Activated CD4-positive, alpha-beta memory T cell treated with anti-CD3 and anti-CD28 coated beads, Interleukin-2, amount 10 ng/mL, durations not matched to agents 7 days and 5 days (primary cell): Measurements from ENCODE around the gene ARHGAP6. TPM values are rescaled to one million over a fixed set of nuclear protein-coding genes. Genes with fewer than 3 reads are reported as not detected.

ENCODE experiments used
- CTCF ChIA-PET: fragments of 350-600 bp; sonication (Branson Sonifier 250); formaldehyde crosslinking; loops from one replicate; lab custom pipeline; 2021; ENCODE audit warnings: antibody characterized with exemption, inconsistent platforms; lab: Charles Lee
- POLR2A ChIA-PET: fragments of 350-600 bp; sonication (Branson Sonifier 250); formaldehyde crosslinking; loops from one replicate; lab custom pipeline; 2021; ENCODE audit warnings: antibody characterized with exemption; lab: Charles Lee
- DNase-seq: peaks from one replicate; pipeline ENCODE4 v3.0.0-alpha.2; 2020
- H3K27ac Mint-ChIP-seq: one replicate; pipeline ENCODE4 v1.8.0; 2021; ENCODE audit warnings: mild to moderate bottlenecking, mixed read lengths
- H3K27me3 Mint-ChIP-seq: one replicate; pipeline ENCODE4 v1.8.0; 2021; ENCODE audit warnings: mixed read lengths
- H3K36me3 Mint-ChIP-seq: one replicate; pipeline ENCODE4 v1.8.0; 2021; ENCODE audit warnings: low read depth, mixed read lengths
- H3K4me1 Mint-ChIP-seq: one replicate; pipeline ENCODE4 v1.8.0; 2021; ENCODE audit warnings: mixed read lengths
- H3K4me3 Mint-ChIP-seq: one replicate; pipeline ENCODE4 v1.8.0; 2021; ENCODE audit warnings: mild to moderate bottlenecking, mixed read lengths
- H3K9me3 Mint-ChIP-seq: one replicate; pipeline ENCODE4 v1.8.0; 2021; ENCODE audit warnings: mixed read lengths
- total RNA-seq, 2 experiments: library from RNA; stranded (reverse); gene quantifications; one replicate each; pipeline ENCODE4 v1.2.3, GENCODE V29; 2021

ARHGAP6 gene
- total RNA-seq, result not detected

DNA sequence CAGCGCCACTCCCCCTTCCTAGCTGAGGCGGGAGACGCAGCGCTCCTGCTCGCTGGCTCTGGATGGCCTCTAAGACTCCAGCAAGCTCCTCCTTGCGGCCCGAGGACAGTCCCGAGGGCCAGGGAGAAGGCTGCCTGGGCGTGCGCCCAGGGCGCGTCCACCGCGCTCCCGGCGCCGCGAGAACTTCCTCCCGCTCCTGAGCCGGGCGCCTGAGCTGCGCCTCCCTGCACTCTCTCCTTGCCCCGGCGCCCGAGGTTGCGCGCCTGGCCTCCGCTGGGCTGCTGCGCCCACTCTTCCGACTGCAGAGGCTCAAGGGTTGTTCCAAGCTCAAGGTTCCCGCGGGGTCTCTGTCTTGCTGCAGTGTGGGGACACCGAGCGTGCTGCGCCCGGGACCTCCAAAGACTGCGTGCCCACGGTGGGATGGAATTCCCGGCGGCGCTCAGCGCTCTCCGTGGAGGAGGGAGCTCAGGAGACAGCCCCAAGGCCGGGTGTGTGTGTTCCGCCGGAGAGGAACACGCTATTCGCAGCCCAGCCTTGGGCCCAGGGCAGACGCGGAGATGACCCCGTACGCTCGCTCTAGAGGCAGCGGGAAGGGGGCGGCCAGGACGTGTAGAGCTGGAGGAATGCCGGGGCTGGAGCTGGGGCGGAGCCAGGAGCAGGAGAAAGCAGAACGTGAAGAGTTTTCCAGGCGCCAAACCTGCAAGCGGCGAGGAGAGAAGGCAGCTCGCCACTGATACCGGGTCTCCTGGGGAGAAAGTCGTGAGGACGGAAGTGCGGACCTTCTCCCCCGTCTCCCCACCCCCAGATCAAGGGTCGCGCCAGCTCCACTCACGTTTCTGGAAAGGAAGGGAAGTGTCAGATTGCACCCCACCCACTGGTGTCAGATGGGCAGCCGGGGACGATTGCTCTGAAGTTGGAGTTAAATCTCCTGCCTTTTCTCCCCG, at the start of gene ARHGAP6:
Gene ARHGAP6, minus strand, starts transcription at position 753 of the 944 bp plus-strand sequence. CDS start 1,092 bp downstream, outside the sequence.
- POLR2A ChIA-PET, result interaction anchor here (0.5 kb wide), 1 partner anchor 95 kb away, joined by 3 read pairs; no protein-coding TSS in a partner anchor
- no peaks in the 10 kb centered on the region for H3K9me3 Mint-ChIP-seq
- no peak within 1 kb of the TSS for H3K4me3 Mint-ChIP-seq
- H3K4me1 Mint-ChIP-seq, result peaks cover 3% of the 10 kb centered on the region
- H3K36me3 Mint-ChIP-seq, result no peaks in the 10 kb centered on the region
- H3K27me3 Mint-ChIP-seq, result peaks cover 54% of the 10 kb centered on the region
- DNase-seq, result no peak
- CTCF ChIA-PET, result interaction anchor here (1.3 kb wide), 1 partner anchor 109 kb away, joined by 3 read pairs; no protein-coding TSS in a partner anchor
- no peak within 1 kb of the TSS for H3K27ac Mint-ChIP-seq

DNA sequence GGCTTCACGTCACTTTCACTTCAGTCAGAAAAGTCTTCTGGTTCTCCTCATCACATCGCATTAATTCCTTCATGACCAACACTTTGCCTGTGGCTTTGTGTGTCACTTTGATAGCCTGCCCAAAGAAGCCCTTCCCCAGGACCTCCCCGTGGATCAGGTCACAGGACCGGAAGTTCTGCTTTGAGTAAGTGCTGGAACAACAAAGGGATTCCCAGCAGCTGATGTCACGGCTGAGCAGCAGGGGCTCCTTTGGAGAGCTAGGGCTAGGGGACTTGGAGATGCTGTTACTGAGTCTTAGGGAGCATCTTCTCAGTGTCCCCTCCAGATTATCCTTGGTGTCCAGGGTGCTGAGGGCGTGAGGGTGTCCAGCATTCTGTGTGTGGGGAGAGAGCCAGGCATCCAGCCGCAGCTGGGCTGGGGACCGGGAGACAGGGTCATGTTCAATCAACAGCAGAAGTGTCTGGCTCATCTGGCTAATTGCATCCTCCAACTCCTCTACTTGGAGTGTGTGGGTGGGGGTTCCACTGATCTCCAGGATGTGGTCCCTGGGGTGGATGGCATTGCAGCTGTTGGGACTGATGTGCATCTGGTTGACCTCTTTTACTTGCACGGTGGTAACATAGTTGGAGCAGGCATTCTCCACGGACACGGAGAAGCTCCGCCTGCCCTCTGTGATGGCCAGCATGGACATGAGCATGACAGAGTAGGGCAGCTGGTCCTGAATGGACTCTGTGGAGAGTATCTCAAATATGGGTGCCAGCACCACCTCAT, 39.2 kb upstream of the ARHGAP6 start:
- POLR2A ChIA-PET, result no interaction called here
- Mint-ChIP-seq H3K27me3 (no peaks in the 10 kb centered on the region), H3K4me3 (no peak overlapping the region), H3K9me3 (no peaks in the 10 kb centered on the region), H3K4me1 (no peaks in the 10 kb centered on the region), H3K27ac (no peak overlapping the region), H3K36me3 (no peaks in the 10 kb centered on the region)
- CTCF ChIA-PET, result no interaction called here
- DNase-seq, result no peak

DNA sequence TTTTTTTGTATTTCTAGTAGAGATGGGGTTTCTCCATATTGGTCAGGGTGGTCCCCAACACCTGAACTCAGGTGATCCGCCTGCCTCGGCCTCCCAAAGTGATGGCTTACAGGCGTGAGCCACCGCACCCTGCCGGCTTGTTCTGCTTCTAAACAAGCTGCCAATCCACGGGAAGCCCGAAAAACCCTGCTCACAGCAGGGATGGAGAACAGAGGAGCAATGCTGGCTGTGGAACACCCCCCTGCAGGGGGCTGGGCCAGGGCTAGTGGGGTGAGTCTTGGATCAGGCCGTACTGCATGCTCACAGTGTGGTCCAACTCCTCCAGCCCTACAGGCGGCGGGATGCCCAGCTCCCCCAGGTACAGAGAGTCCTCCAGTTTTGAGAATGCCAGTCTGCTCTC, 38.1 kb upstream of the ARHGAP6 start:
- no peaks in the 10 kb centered on the region for H3K4me1 Mint-ChIP-seq
- CTCF ChIA-PET, result no interaction called here
- POLR2A ChIA-PET, result no interaction called here

GRCh38 chrX:11702965-11703631, 37.4 kb upstream of the ARHGAP6 start:
- no peak overlapping the region for H3K27ac Mint-ChIP-seq
- CTCF ChIA-PET, result no interaction called here
- H3K36me3 Mint-ChIP-seq, result no peaks in the 10 kb centered on the region
- POLR2A ChIA-PET, result no interaction called here
- H3K4me3 Mint-ChIP-seq, result no peak overlapping the region
- no peaks in the 10 kb centered on the region for H3K9me3 Mint-ChIP-seq
- no peaks in the 10 kb centered on the region for H3K4me1 Mint-ChIP-seq
- no peak for DNase-seq
- no peaks in the 10 kb centered on the region for H3K27me3 Mint-ChIP-seq

More for the DNA sequence above, 38.1 kb upstream of the ARHGAP6 start:
- H3K27ac Mint-ChIP-seq, result no peak overlapping the region
- H3K4me3 Mint-ChIP-seq, result no peak overlapping the region
- no peaks in the 10 kb centered on the region for H3K9me3 Mint-ChIP-seq
- H3K27me3 Mint-ChIP-seq, result no peaks in the 10 kb centered on the region
- no peaks in the 10 kb centered on the region for H3K36me3 Mint-ChIP-seq
- no peak for DNase-seq

DNA sequence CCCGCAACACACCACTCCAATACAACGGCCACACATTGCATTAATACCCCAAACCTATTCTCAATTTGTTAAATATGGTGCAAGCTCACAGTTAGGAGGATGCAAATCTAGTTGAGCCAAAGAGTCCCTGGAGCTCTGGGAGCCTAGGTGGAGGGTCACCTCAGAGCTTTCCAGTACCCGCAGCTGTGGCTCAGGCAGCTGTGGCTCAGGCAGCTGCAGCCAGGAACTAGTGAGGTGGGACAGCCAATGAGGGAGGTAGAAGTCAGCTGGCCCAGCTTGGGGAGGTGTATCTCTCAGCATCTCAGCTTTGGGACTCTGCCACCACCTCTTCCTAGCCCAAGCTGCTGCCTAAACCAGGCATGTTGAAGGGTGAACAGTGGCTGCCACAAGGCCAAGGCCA, 36.7 kb upstream of the ARHGAP6 start:
- CTCF ChIA-PET, result no interaction called here
- POLR2A ChIA-PET, result no interaction called here
- no peaks in the 10 kb centered on the region for H3K36me3 Mint-ChIP-seq
- H3K9me3 Mint-ChIP-seq, result no peaks in the 10 kb centered on the region
- no peaks in the 10 kb centered on the region for H3K4me1 Mint-ChIP-seq
- no peaks in the 10 kb centered on the region for H3K27me3 Mint-ChIP-seq
- no peak for DNase-seq
- H3K27ac Mint-ChIP-seq, result no peak overlapping the region
- no peak overlapping the region for H3K4me3 Mint-ChIP-seq

DNA sequence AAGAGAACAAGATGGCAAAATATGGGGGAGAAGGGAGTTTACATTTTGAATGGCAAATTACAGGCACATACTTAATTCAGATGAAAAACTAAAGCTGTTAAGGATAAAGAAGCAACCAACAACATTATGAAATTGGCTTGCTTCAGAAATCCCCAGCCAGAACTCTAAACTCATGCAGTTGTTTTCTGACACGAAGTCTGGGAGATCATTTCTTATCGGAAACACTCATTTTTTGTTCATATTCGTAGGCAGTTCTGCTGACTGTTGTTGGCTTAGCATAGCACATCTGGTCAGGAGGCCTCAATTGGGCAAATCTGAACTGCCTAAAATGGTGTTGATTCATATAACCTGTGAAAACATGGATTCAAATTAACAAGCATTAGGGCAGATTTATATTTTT, 33.0 kb upstream of the ARHGAP6 start:
- H3K4me3 Mint-ChIP-seq, result no peak overlapping the region
- no peaks in the 10 kb centered on the region for H3K36me3 Mint-ChIP-seq
- H3K9me3 Mint-ChIP-seq, result no peaks in the 10 kb centered on the region

GRCh38 chrX:11688201-11688600, 22.5 kb upstream of the ARHGAP6 start:
- CTCF ChIA-PET, result no interaction called here
- Mint-ChIP-seq H3K27me3 (peaks cover 6% of the 10 kb centered on the region), H3K4me1 (no peaks in the 10 kb centered on the region)

More for the DNA sequence above, 33.0 kb upstream of the ARHGAP6 start:
- Mint-ChIP-seq H3K4me1 (no peaks in the 10 kb centered on the region), H3K27ac (no peak overlapping the region), H3K27me3 (peaks cover 2% of the 10 kb centered on the region)
- CTCF ChIA-PET, result no interaction called here
- POLR2A ChIA-PET, result no interaction called here
- DNase-seq, result no peak

DNA sequence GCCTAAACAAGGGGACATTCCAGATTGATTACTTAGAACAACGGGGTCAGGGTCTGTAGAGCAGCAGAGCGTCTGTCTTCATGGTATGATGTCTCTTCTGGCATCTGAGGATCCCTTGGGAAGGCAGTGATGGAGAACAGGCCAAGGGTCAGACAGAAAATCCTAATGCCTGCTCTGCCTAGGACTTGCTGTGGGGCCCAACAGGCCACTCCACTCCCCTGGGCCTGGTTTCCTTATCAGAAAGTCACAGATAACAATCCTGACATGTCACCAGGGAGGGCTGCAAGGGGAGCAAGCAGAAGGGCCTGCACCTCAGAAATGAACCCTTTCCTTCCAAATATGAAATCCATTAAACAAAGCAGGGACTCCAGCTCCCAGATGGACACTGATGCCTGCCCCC, 21.4 kb upstream of the ARHGAP6 start:
- DNase-seq, result no peak
- H3K4me1 Mint-ChIP-seq, result no peaks in the 10 kb centered on the region
- H3K27ac Mint-ChIP-seq, result no peak overlapping the region
- H3K36me3 Mint-ChIP-seq, result no peaks in the 10 kb centered on the region
- no peak overlapping the region for H3K4me3 Mint-ChIP-seq
- ChIA-PET CTCF (no interaction called here), POLR2A (no interaction called here)
- H3K27me3 Mint-ChIP-seq, result peaks cover 2% of the 10 kb centered on the region
- H3K9me3 Mint-ChIP-seq, result no peaks in the 10 kb centered on the region

More at GRCh38 chrX:11688201-11688600, 22.5 kb upstream of the ARHGAP6 start:
- H3K27ac Mint-ChIP-seq, result no peak overlapping the region
- no peaks in the 10 kb centered on the region for H3K9me3 Mint-ChIP-seq
- POLR2A ChIA-PET, result no interaction called here
- DNase-seq, result no peak
- H3K4me3 Mint-ChIP-seq, result no peak overlapping the region
- no peaks in the 10 kb centered on the region for H3K36me3 Mint-ChIP-seq

GRCh38 chrX:11683057-11683456, 17.3 kb upstream of the ARHGAP6 start:
- no peaks in the 10 kb centered on the region for H3K4me1 Mint-ChIP-seq
- DNase-seq, result no peak
- no peak overlapping the region for H3K27ac Mint-ChIP-seq
- H3K27me3 Mint-ChIP-seq, result no peaks in the 10 kb centered on the region
- no peaks in the 10 kb centered on the region for H3K36me3 Mint-ChIP-seq
- ChIA-PET POLR2A (no interaction called here), CTCF (no interaction called here)
- no peaks in the 10 kb centered on the region for H3K9me3 Mint-ChIP-seq
- H3K4me3 Mint-ChIP-seq, result no peak overlapping the region

DNA sequence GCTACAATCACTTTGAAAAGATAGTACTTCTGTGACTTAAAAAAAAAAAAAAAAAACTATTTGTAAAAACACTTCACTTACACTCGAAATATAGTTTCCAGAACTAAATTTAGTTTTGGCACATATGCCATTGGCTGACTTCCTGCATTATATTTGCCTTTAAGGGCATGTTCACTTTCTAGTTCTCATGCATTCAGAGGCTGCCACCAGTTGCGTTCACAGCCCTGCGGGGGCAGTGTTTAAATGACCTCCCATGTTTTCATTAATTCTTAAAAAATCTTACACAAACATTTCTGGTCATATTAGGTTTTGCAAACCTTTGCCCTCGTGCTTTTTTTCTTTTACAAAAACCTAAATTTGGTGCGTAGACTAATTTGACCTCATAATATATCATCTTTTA, 12.4 kb upstream of the ARHGAP6 start:
- no peak overlapping the region for H3K27ac Mint-ChIP-seq
- POLR2A ChIA-PET, result no interaction called here
- H3K4me3 Mint-ChIP-seq, result no peak overlapping the region
- H3K36me3 Mint-ChIP-seq, result no peaks in the 10 kb centered on the region
- no peak for DNase-seq
- no peaks in the 10 kb centered on the region for H3K4me1 Mint-ChIP-seq
- CTCF ChIA-PET, result no interaction called here
- peaks cover under 1% of the 10 kb centered on the region for H3K27me3 Mint-ChIP-seq
- no peaks in the 10 kb centered on the region for H3K9me3 Mint-ChIP-seq

DNA sequence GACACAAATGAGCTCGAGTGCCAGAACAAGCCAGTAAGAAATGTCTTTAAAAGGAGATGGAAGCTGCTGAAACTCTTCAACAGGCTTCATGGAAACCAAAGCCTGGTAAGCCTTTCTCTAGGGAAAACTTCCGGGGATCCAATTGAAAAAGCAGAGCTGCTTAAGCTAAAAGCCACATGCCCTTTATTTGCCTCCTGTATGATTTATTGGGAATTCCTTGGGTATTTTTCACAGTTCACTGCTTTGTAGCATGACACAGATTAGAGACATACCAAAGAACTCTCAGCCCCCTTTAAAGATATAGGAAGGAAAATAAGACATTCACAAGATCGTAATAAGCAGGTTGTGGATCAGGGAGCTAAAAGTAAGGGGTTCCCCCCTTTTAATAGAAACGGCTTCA, 6.5 kb upstream of the ARHGAP6 start:
- ChIA-PET CTCF (no interaction called here), POLR2A (no interaction called here)
- Mint-ChIP-seq H3K27me3 (peaks cover 26% of the 10 kb centered on the region), H3K27ac (no peak overlapping the region), H3K4me3 (no peak overlapping the region), H3K36me3 (no peaks in the 10 kb centered on the region), H3K9me3 (no peaks in the 10 kb centered on the region), H3K4me1 (no peaks in the 10 kb centered on the region)
- no peak for DNase-seq

GRCh38 chrX:11670316-11670715, 4.6 kb upstream of the ARHGAP6 start:
- Mint-ChIP-seq H3K27me3 (peaks cover 42% of the 10 kb centered on the region), H3K9me3 (no peaks in the 10 kb centered on the region), H3K36me3 (no peaks in the 10 kb centered on the region), H3K4me1 (peaks cover 3% of the 10 kb centered on the region), H3K27ac (no peak overlapping the region), H3K4me3 (no peak overlapping the region)
- ChIA-PET CTCF (no interaction called here), POLR2A (no interaction called here)
- DNase-seq, result no peak
